Myocyte (in vitro differentiated cells): ENCODE data around the gene CDT1. TPM values are rescaled to one million over a fixed set of nuclear protein-coding genes. Genes with fewer than 3 reads are reported as not detected.
"Not testable (repeated sequence)": the region's sequence is repeated elsewhere in the genome, so short reads cannot be mapped to it uniquely, and the experiment has no call there.

Experiments used
- DNase-seq: peaks from one replicate; pipeline ENCODE4 v3.0.0-alpha.2; 2012; ENCODE audit warnings: low read depth
- total RNA-seq: library from RNA; depleted of rRNA; stranded (reverse); fragments of >200 nt; gene quantifications from 2 replicates; pipeline ENCODE4 v1.2.3, GENCODE V29; 2014

Gene CDT1
- total RNA-seq, 1 donor from 2014 or later = 0.16 TPM

GRCh38 chr16:88768071-88768783 is 35.4 kb upstream of the CDT1 start:
- DNase-seq = peak; percentile 88

GRCh38 chr16:88769617-88770460 is 33.8 kb upstream of the CDT1 start:
- peak; percentile 54 for DNase-seq

GRCh38 chr16:88770461-88771293 is 32.9 kb upstream of the CDT1 start:
- DNase-seq = peak; percentile 96

- DNase-seq = no peak
Observed at GRCh38 chr16:88771294-88771772, 32.3 kb upstream of the CDT1 start.

GRCh38 chr16:88771781-88772180 is 31.8 kb upstream of the CDT1 start:
- DNase-seq = not testable (repeated sequence)

GRCh38 chr16:88772871-88773811 is 30.4 kb upstream of the CDT1 start:
- peak; percentile 98 for DNase-seq

- DNase-seq = peak; percentile 94
Observed at GRCh38 chr16:88773812-88774291, 29.7 kb upstream of the CDT1 start.

GRCh38 chr16:88774544-88775393 is 28.8 kb upstream of the CDT1 start:
- DNase-seq = no peak

GRCh38 chr16:88775825-88776224 is 27.8 kb upstream of the CDT1 start:
- no peak for DNase-seq

GRCh38 chr16:88777471-88778270 is 25.9 kb upstream of the CDT1 start:
- no peak for DNase-seq

GRCh38 chr16:88778271-88778525 is 25.4 kb upstream of the CDT1 start:
- DNase-seq = no peak

GRCh38 chr16:88778541-88779065 is 25.0 kb upstream of the CDT1 start:
- DNase-seq = no peak

GRCh38 chr16:88779406-88780141 is 24.0 kb upstream of the CDT1 start:
- DNase-seq = no peak

GRCh38 chr16:88780142-88781062 is 23.2 kb upstream of the CDT1 start:
- DNase-seq = no peak

- no peak for DNase-seq
Observed at GRCh38 chr16:88781140-88782077, 22.2 kb upstream of the CDT1 start.
